GM18870 (cell line): ENCODE results near the gene LRMDA.
"Not testable (repeated sequence)": the region's sequence is repeated elsewhere in the genome, so short reads cannot be mapped to it uniquely, and the experiment has no call there.

Experiments
- ATAC-seq: cut with Tn5 transposase; IDR thresholded peaks from one replicate; pipeline ENCODE4 v1.9.1; 2021; ENCODE audit warnings: moderate library complexity; ENCODE audit not compliant: unreplicated experiment

The LRMDA gene

DNA sequence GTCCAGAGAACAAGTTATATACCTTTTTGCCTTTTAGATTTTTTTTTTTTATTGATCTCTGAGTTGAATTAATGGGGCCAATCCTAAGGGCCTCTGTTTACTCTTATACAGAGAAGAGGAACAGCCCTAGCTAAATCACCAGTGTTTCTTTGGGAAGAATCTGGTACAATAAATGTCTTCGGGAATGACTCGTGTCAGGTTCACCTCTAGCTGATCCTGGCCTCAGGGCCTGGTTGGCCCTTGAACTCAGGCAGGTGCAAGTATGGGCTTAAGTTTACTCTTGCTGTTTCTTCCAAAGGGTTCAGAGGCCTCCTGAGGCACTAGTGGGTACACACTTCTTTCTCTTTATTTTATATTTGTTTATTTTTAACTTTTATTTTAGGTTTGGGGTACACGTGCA lies 71.0 kb downstream of the LRMDA start:
- no peak for ATAC-seq

DNA sequence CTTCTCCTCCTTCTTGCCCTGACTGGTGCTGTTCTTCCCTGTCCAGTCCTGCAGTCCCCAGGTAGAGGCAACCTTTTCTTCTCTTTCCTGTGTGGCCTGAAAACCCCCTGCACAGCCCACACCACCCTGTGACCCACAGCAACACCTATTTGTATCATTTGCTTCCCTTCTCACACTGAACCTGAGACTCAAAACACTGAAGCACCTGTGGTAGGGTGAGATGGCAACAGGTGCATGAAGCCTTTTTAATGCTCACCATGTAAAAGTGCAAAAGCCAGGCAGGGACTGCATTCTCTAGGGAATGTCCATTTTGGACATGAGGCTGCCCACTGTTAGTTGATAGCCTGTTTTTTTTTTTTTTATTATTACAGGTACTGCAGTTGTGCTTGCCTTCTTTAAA lies 71.4 kb downstream of the LRMDA start:
- ATAC-seq: no peak

DNA sequence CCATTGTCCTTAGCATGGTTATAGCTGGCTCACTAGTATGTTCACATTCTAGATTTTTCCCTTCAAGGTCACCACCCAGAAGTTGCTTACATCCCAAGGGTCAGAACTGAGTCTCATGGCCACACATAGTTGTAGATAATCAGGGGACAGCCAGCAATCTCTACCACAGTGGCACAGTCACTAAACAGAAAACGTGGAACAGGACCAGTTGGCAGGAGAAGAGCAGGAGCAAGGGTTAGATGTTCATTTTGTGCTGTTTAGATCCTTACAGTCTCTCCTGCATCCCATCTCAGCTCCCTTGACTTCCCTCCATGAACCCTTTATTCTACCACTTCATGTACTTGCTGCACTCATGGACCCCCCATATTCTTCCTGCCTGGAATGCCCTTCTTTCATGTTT lies 73.9 kb downstream of the LRMDA start:
- ATAC-seq: no peak

DNA sequence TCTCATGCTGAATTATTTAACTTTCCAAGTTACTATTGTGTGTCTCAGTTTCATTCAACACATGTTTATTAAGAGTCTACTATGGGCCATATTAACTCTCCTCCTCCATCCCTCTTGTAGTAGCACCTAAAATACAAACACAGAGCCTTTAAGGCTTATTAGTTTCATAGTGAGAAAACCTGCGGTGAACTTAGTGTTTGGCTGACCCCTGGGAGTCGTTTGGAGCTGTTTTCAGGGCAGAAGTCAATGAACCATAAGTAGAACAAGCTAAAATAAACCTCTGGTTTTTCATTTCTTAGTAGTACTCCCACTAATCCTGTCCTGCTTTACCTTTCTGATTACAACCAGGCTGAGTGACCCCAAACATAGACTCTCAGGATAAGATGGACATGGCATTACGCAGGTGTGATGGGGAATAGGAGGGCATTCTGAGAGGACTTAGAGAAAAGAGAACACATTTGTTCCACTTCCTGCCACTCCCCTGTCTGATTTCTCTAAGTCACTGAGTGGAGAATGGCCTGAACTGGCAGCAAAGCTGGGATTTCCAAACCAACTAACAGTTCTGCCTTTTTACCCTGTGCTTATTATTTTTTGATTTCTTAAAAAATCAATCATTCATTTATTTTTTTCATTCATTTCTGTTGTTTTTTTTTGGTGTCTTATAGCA lies 74.5 kb downstream of the LRMDA start:
- peak; percentile 59 for ATAC-seq

DNA sequence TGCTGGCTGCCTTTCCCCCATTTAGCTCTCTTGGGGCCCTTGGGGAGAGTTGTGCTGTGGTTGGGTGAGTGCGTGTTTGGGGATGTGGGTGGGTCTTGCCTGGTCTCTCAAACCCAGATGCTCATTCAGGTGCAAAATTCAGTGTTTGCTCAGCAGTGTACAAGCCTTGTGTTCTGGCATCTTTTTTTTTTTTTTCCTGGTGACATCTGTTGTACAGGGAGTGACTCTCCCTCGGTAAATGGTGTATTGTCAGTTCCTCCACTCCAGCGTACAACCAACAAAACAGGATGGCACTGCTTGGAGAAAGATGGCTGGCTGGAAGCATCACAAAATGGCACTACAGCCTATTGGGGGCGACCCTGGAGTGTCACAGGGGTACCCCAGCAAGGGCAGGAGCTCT lies 75.5 kb downstream of the LRMDA start:
- ATAC-seq: no peak

DNA sequence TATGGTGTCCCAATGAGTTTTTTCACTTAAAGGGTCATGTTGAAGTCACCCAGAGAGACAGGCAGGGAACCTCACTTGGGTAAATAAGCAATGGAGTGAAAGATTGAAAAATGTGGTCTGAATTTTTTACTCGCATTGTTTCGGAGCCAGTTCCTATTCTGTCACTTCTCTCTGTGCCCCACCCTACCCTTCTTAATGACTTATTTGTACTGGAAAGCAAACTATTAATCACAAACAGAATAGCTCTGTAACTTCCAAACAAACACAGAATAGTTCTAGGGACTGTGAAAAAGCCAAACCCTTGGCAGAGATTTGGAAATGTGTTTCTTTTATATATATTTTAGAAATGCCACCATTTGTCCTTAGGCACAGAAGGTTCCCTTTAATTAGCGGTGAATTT lies 76.0 kb downstream of the LRMDA start:
- no peak for ATAC-seq

DNA sequence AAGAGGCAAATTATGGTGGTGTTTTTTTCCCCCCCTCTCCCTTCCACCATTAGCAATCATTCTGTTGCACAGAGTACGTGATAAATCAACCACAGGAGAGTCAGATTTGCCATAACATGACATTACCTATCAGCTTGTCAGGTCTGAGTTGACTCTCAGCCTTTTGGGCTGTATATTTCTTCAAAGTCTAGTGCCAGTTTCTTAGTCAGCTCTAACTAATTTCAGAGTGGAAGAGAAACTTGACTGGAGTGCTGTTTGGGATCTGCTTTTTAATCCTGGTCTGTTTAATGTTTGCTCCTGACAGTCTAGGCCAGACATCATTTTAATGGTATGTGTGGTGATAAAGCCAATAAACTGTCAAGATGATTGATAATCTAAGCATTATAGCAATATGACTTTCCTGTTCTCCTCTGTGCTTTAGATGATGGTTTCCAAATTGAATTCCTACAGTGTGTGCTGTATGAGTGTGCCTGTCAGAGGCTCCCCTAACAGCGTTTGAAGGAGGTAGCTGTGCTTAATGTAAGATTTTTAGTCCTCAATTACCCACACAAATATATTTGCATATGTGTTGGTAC lies 76.9 kb downstream of the LRMDA start:
- ATAC-seq: no peak

DNA sequence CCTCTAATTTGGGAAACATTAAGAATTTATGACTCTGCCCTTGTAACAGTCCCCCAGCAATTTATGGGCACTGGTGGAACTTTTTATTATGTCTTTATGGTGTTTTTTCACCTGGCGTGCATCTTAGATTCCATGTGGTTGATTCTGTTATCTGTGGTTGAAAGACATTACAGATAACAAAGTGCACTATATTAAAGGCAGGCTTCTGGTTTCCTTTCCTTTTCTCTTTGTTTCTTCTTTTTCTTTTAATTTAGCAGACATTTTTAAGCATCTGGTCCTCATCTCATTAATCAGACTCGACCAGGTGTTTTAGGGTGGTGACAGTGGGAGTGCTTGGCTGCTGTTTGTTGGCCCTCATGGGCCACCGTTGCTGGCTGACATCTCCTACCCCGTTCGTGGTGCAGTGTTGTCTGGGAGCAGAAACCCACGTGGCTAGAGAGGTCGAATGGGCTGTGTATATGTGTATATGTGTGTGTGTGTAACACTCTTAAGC lies 77.4 kb downstream of the LRMDA start:
- no peak for ATAC-seq

DNA sequence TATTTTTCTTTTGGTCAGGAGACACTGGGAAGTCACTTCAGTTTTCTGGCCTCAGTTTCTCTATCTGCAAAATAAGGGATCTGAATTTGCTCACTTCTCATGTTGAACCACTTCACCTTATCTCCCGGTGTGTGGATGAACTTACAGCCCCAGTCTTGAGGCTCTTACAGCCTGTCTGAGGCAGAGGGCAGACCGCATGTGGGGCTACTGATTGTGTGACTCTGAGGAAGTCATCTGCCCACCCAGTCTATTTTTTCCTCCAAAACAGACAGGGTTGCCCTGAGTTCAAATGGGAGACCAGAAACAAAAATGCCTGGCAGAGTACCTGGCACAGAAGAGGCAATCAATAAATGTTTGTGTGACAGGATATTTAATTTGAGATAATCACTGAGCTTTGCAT lies 78.3 kb downstream of the LRMDA start:
- no peak for ATAC-seq

DNA sequence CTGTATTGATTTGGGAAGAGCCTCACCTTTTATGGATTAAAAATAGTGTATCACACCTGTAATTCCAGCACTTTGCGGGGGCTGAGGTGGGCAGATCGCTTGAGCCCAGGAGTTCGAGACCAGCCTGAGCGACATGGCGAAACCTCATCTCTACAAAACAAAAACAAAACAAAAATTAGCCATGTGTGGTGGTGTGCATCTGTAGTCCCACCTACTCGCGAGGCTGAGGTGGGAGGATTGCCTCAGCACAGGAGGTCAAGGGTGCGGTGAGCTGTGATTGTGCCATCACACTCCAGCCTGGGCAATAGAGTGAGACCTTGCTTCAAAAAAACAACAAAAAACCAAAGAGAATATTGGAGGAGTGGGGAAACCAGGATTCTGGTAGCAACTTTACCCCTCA lies 79.6 kb downstream of the LRMDA start:
- no peak for ATAC-seq

DNA sequence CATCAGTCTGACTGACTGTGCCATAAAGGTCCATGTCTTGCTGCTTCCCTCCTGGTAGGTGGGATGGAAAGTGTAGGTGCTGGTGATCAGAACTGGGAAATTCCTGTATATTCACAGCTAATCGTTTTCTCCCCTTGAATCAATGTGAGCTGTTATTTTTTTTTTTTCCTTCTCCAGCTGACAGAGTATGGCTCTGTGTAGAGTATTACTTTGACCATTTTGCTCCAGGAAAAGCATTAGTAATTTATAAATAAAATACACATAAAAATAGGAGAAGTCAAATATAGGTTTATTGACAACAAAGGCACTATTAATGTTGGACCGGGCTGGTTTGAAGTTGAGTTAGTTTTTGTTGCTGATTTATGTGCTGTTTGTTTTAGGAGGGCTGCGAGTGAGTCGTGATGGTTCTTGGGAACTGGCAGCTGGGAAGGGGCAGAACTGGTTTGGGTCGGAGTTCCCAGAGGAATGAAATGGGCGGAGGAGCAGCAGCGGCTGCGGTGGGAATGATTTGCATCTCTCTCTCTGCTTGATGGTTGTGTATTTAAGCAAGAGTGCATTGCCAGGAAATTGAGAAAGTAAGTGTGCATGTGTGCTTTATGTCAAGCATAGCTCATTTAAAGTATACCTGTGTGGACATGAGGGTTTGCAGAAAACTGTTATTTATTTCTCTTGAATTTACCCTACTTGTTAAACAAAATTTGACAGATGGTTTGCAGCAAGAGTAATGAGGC lies 80.9 kb downstream of the LRMDA start:
- ATAC-seq: no peak

DNA sequence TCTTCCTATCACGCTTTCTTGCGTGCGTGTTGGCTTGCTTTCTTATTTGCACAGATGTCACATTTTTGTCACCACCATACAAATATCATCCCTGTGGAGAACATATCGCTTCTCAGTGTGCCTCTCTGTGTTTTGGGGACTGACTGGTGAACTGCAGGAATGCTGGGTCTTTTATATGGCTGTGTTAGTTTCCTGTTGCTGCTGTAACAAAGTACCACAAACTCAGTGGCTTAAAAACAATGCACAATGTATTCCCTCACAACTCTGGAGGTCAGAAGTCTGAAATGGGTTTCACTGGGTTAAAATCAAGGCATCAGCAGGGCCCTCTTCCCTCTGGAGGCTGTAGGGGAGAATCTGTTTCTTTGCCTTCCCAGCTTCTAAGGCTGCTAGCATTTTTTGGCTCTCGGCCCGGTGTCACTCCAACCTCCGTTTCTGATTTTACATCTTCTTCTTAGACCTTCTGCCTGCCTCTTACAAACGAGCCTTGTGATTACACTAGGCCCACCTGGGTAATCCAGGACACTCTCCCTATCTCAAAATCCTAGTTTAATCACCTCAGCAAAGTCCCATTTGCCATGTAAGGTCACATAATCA lies 82.0 kb downstream of the LRMDA start:
- ATAC-seq: no peak

DNA sequence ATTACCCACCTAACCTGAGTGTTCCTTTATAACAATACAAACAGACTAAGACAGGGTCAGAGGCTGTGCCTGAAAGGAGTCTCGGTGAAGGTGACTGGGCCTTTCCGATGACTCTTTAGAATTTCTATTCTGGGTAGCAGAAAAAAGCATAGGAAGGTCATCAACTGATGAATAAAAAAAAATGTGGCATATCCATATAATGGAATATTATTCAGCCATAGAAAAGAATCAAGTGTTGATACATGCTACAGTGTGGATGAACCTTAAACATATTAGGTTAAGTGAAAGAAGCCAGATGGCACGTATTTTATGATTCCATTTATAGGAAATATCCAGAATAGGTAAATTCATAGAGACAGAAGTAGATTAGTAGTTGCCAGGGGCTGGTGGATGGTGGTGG lies 83.4 kb downstream of the LRMDA start:
- ATAC-seq: no peak

DNA sequence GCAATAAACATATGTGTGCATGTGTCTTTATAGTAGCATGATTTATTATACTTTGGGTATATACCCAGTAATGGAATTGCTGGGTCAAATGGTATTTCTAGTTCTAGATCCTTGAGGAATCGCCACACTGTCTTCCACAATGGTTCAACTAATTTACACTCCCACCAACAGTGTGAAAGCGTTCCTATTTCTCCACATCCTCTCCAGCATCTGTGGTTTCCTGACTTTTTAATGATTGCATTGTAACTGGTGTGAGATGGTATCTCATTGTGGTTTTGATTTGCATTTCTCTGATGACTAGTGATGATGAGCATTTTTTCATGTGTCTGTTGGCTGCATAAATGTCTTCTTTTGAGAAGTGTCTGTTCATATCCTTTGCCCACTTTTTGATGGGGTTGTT lies 84.7 kb downstream of the LRMDA start:
- ATAC-seq: not testable (repeated sequence)

DNA sequence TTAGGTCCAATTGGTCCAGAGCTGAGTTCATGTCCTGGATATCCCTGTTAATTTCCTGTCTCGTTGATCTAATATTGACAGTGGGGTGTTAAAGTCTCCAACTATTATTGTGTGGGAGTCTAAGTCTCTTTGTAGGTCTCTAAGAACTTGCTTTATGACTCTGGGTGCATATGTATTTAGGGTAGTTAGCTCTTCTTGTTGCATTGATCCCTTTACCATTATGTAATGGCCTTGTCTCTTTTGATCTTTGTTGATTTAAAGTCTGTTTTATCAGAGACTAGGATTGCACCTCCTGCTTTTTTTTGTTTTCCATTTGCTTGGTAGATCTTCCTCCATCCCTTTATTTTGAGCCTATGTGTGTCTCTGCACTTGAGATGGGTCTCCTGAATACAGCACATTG lies 87.8 kb downstream of the LRMDA start:
- ATAC-seq: not testable (repeated sequence)

DNA sequence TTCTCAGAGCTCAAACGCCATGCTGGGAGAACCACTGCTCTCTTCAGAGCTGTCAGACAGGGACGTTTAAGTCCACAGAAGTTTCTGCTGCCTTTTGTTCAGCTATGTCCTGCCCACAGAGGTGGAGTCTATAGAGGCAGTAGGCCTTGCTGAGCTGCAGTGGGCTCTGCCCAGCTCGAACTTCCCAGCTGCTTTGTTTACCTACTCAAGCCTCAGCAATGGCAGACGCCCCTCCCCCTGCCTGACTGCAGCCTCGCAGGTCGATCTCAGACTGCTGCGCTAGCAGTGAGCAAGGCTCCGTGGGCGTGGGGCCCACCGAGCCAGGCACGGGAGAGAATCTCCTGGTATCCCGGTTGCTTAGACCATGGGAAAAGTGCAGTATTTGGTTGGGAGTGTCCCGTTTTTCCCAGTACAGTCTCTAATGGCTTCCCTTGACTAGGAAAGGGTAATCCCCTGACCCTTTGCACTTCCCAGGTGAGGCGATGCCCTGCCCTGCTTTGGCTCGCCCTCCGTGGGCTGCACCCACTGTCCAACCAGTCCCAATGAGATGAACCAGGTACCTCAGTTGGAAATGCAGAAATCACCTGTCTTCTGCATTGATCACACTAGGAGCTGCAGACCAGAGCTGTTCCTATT lies 89.9 kb downstream of the LRMDA start:
- ATAC-seq: not testable (repeated sequence)

DNA sequence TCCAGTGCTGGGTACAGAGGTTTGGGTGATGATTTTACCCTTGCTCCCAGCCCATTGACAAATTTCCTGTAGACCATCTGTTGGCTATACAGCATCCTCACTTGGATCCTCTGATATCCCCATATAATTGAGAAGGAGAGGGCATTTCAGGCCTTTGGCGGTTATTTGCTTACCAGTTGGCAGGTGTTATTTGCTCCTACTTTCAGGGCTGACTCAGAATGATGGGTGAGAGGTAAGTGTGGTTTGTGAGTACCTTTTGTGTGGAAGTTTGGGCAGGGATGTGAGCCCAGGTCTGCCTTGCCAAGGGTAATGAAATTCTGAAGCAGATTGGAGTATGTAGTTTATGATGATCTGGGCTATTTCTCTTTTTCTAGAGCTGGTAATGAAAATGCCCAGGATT lies 93.6 kb downstream of the LRMDA start:
- ATAC-seq: no peak

DNA sequence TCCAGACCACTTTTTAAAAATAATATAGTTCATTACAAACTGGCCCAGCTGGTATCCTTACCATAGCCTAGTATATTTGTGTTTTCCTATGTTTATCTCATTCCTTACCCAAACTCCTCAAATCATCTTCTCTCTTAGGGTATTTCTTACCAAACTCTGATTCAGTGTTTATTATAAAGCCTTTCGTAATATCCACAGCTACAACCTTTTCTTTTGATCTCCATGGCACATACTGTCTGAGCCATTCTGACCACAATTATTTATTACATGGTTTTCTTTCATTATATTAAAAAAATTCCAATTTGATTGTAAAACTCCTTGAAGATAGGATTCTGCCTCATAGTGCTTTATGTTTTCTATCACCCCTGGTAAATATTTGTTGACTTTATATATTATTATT lies 94.2 kb downstream of the LRMDA start:
- no peak for ATAC-seq

DNA sequence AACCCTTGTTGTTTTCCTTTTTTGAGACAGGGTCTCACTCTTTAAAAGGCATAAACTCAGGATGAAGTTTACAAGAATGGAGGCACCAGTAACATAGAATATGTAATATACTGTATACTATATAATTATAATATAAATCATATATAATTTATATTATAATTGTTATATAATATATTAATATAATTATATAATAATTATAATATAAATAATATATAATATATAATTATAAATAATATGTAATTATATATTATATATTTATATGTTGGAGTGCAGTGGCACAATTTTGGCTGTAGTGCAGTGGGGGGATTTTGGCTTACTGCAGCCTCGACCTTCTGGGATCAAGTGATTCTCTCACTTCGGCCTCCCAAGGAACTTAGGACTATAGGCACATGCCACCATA lies 96.1 kb downstream of the LRMDA start:
- ATAC-seq: no peak

DNA sequence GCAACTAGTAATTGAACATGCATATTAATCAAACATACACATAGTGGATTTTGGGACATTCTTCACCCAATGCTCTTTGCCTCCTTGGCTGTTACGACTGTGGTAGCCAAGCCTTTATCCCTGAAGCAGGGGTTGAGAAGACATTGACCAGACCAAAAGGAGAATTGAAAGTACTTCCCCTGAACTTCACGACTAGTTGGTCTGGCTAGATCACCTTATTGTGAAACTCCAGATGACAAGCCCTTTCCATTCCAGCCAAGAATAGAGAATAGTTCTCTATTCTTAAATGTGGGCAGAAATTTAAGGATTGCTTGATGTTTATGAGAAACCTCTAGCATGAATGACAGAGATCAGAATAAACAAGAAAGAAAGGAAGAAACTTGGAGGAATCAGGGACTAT lies 97.0 kb downstream of the LRMDA start:
- ATAC-seq: peak; percentile 58

DNA sequence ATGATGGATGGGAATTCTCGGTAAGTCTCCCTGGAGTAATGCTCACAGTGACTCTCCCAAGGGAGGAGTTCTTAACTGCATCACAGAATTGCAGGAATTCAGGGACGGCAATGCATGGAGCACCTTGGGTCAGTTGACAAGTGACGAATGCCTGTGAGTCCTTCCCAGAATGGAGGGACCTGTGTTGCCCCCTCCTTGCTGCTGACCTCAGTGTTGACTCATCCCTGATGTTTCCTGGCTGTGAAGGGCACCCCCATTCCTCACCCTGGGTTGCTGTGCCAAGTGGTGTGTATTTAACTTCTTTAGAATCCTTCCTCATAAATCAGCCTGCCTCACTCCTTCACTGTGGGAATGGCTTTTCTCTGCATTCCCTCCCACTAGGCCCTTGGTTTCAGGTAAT lies 98.9 kb downstream of the LRMDA start:
- ATAC-seq: no peak
